Measurements from ENCODE around the gene ASPA. TPM values are rescaled to one million over a fixed set of nuclear protein-coding genes. Genes with fewer than 3 reads are reported as not detected.

The ASPA gene
- total and polyA plus RNA-seq, 8 donors = 6.5 to 68.9 (median 45.9) TPM

DNA sequence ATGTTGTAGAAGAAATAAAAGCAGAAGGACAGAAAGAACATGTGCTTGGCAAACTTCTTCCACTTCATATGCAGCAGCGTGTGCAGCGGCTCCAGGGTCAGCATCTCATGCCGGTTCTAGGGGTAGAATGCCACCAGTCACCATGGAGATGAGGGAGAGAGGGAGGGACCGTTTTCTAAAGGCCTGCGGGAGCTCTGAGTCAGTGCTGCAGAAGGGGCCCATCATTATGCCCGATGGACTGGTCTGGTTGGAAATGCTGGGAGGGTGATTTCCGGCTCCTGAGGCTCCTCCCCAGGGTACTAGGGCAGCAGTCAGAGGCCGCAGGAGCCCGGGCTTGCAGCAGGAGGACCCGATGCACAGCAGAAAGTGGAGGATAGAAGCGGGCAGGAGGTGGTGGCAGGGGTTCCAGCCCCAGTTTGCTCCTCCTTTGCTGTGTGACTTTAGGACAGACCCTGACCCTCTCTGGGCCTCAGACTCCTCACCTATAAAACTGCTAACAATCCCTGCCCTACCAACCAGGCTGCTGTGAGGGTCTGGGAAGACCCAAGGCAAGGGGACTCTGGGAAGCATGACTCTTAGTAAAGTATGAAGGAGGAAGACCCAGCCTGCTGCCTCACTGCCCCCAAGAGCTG lies 53.2 kb downstream of the ASPA start:
- ATAC-seq (no peak), DNase-seq (no peak)
- peaks cover 0 to 45% of the 10 kb centered on the region in 2 donors for H3K27me3 ChIP-seq
- TF ChIP-seq, protein P1, sequence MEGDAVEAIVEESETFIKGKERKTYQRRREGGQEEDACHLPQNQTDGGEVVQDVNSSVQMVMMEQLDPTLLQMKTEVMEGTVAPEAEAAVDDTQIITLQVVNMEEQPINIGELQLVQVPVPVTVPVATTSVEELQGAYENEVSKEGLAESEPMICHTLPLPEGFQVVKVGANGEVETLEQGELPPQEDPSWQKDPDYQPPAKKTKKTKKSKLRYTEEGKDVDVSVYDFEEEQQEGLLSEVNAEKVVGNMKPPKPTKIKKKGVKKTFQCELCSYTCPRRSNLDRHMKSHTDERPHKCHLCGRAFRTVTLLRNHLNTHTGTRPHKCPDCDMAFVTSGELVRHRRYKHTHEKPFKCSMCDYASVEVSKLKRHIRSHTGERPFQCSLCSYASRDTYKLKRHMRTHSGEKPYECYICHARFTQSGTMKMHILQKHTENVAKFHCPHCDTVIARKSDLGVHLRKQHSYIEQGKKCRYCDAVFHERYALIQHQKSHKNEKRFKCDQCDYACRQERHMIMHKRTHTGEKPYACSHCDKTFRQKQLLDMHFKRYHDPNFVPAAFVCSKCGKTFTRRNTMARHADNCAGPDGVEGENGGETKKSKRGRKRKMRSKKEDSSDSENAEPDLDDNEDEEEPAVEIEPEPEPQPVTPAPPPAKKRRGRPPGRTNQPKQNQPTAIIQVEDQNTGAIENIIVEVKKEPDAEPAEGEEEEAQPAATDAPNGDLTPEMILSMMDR (IDR thresholded peaks at IDR 0.05) = no peak
- H3K4me1 ChIP-seq = no peaks in the 10 kb centered on the region
- H3K27ac ChIP-seq = no peak overlapping the region
- no peaks in the 10 kb centered on the region for H3K36me3 ChIP-seq
- intact Hi-C loops (cut with DNase I) = no loop called here
- H3K4me3 ChIP-seq = no peak overlapping the region
- no peaks in the 10 kb centered on the region for H3K9me3 ChIP-seq

DNA sequence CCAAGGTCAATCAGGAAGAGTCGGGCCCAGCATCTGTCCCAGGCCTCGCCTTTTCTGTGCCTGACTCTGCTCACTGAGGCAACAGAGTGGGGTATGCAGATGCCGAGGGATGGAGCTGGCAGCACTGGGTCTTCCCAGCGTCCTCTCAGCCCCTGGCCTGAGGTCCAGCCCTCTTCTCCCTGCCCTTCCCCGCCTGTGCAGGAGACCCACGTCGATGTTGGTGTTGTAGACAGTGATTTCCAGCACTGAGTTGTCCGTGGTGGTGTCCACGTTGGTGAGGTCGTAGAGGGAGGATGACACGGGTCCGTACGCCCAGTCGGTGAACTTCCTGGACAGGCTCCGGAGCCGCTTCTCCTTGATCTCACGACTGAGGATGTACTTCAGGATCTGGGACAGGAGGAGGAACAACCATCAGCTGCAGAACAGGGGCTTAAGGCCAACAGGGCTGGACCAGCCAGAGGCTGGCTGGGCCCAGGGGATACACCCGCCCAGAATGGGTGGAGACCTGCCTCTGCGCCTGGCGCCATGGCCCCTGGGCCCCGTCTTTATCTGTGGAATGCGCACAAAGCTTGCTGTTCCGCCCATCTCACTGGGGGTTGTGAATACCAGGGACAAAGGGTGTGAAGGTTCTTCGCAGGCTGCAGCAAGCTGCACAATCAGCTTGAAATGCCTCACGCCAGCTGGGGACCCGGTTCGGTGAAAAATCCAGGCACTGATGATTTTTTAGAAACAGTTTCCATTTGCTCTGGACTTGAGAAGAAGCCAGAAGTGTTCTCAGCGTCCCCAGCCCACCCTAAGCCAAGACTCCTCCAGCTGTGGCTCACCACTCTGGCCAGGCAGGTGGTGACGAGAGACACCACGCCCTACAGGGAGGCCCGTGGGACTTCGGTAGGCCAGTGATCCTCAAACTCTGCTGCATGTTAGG lies 54.3 kb downstream of the ASPA start:
- no peak overlapping the region for H3K27ac ChIP-seq

DNA sequence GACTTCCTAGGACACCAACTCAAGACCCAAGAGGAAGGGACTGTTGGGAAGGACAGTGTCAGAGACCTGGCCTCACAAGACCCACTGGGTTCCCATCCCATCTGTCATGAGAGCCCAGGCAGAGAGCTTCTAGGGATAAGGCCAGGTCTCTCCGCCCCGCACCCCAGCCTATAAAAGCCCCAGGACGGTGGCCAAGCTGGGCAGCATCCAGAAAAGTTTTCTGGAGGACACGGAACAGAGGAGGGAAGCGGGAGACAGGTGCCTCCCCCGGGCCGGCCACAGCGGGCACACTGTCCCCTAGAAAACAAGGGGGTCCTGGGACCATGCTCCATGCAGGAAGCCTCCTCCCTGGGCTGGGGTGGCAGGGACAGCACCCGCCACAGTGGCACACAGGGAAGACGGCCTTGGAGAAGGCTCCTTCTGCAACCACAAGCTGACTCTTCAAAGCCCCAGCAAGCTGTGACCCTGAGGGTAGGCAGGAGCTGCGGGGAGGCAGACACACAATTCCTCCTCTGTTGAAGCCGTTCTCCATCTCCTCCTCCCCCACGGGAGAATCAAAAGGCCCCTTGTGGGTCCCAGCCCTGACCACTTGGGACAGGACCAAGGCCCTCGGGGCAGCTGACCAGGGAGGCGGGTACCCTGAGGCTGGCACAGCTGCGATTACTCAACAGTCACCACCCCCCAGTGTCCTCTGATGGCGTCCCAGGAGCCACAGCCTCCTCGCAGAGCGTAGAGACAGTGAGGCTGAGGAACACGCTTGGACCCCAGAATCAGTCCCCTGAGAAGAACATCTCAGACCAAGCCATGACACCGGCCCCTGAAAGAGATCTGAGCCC lies 55.7 kb downstream of the ASPA start:
- no peaks in the 10 kb centered on the region for H3K36me3 ChIP-seq
- DNase-seq (peak in 1 of 4 donors; percentile 27), ATAC-seq (no peak)
- H3K9me3 ChIP-seq = no peaks in the 10 kb centered on the region
- no peak overlapping the region for H3K27ac ChIP-seq
- TF ChIP-seq, protein P1 (IDR thresholded peaks at IDR 0.05) = no peak
- intact Hi-C loops (cut with DNase I) = no loop called here
- no peaks in the 10 kb centered on the region for H3K4me1 ChIP-seq
- no peak overlapping the region for H3K4me3 ChIP-seq
- peaks cover 0 to 57% of the 10 kb centered on the region in 2 donors for H3K27me3 ChIP-seq

More for the DNA sequence above, 54.3 kb downstream of the ASPA start:
- ATAC-seq = peak; percentile 67
- TF ChIP-seq, protein P1 (IDR thresholded peaks at IDR 0.05) = no peak
- Histone ChIP-seq H3K9me3 (no peaks in the 10 kb centered on the region), H3K4me1 (no peaks in the 10 kb centered on the region), H3K4me3 (no peak overlapping the region), H3K36me3 (no peaks in the 10 kb centered on the region), H3K27me3 (peaks cover 0 to 45% of the 10 kb centered on the region in 2 donors)
- intact Hi-C loops (cut with DNase I) = no loop called here
- peak in 2 of 4 donors; percentile 58 to 67 for DNase-seq

DNA sequence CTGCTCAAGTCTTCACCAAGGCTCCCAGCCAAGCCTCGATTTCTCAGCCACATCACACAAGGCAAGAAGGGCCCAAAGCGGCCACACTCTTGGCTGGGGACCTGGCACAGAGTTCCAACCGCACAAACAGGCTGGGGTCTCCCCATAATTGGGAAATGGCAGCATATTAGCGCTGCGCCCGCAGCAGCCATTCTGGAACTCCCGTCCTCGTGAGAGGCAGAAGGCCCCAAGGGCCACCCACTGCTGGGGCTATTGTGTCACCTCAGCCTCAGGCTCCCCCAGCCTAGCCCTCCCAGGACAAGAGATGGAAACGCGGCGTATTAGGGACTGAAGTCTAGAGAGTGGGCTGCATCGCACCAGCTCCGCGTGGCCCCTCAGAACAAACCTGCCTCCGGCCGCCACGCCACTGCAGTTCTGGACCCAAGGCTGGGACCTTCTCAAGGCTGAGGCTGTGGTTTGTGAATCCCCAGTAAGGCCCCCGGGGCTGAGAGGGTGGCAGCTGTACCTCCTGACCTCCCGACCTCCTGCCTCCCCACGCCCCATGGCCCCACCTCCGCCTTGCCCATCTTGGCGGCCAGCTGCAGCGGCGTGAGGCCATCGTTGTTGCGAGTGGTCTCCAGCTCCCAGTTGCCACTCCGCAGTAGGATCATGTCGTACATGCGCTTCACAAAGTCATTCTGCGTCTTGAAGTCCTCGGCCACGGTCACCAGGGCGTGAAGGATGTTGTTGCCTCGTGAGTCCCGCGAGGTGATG lies 56.5 kb downstream of the ASPA start:
- DNase-seq (peak in 1 of 4 donors; percentile 25), ATAC-seq (no peak)
- Histone ChIP-seq H3K27me3 (peaks cover 0 to 60% of the 10 kb centered on the region in 2 donors), H3K4me3 (no peak overlapping the region), H3K36me3 (no peaks in the 10 kb centered on the region), H3K9me3 (no peaks in the 10 kb centered on the region), H3K27ac (no peak overlapping the region), H3K4me1 (no peaks in the 10 kb centered on the region)
- intact Hi-C loops (cut with DNase I) = no loop called here
- TF ChIP-seq, protein P1 (IDR thresholded peaks at IDR 0.05) = no peak

All from left lung (tissue), 10 donors.